HuH-7 (cell line): Measurements from ENCODE around the gene POP5.

Experiments used
- DNase-seq: peaks from one replicate; pipeline ENCODE4 v3.0.0; 2011; ENCODE audit warnings: low spot score

POP5 gene

GRCh38 chr12:120588948-120589930 is 8.0 kb upstream of the POP5 start:
- DNase-seq, result no peak

DNA sequence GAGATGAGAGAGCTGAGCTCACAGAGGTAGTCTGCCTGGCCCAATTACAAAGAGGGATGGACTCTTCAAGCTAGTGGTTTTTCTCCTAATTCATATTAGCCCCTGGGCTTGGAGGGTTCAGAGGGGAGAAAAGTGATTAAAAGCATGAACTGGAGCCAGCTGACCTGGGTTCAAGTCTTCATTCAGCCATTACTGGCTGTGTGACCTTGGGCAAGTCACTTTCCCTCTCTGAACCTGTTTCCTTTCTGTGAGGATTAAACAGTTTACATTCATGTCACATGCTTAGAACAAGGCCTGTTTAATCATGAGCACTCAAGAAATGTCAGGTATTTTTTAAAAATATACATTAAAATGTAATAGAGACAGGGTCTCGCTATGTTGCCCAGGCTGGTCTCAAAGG is 7.2 kb upstream of the POP5 start:
- no peak for DNase-seq

GRCh38 chr12:120586860-120587259 is 5.7 kb upstream of the POP5 start:
- DNase-seq, result no peak

GRCh38 chr12:120586206-120586605 is 5.0 kb upstream of the POP5 start:
- DNase-seq, result no peak

DNA sequence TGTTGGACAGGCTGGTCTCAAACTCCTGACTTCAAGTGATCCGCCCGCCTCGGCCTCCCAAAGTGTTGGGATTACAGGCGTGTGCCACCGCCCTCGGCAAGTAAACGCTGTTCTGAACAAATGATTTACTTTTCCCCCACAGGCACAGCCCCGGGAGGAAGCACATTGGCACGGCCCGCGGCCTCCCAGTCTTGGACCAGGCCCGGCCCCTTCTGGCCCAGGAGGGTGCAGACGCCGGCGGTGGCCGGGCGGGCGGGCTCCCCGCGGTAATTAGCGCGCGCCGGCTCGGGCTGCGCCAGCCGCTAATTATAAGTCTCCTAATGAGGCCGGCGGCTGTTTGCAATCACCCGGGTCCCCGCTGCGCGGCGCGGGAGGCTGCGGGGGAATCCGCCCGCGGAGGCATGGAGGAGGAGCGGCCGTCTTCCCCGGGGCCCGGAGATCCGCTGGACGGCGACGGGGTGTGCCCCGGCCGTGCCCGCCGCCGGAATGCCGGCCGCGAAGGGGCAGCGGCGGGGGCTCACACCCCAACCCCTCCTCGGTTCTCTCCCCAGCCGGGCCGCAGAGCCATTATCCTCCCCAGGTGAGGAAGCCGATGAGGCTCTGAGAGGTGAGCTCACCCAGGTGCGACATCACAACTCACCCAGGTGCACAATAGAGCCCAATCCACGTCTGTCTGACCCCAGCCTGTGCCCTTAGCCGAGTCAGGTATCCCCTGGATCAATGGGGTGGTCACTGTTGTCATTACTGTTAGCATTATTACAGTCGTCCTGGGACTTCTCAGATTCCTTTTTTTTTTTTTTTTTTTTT is 3.3 kb upstream of the POP5 start:
- DNase-seq, result peak; percentile 34

DNA sequence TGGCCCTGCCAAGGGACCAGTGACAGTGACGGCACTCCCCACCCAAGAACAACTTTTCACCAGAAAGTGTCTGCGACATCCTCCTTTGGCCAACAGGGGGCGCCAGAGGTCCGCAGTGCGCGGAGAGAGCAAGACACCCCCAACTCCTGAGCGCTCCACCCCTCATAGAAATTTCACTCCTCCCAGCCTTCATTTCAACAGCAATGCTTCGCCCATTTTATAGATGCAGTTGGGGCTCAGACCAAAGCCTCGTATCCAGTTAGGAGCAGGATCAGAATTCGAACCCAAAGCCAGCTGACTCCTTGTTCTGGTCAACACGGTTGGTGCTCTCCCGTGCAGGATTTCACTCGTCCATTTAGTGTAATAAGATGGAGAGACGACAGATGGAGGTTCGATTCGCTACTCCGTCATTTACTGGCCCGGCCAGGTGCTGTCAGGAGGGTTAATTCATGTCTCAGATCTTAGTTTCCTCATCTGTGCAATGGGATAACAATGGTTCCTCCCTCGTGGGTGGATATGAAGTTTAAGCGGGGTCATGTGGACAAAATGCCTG is 2.4 kb upstream of the POP5 start:
- DNase-seq, result peak; percentile 73

DNA sequence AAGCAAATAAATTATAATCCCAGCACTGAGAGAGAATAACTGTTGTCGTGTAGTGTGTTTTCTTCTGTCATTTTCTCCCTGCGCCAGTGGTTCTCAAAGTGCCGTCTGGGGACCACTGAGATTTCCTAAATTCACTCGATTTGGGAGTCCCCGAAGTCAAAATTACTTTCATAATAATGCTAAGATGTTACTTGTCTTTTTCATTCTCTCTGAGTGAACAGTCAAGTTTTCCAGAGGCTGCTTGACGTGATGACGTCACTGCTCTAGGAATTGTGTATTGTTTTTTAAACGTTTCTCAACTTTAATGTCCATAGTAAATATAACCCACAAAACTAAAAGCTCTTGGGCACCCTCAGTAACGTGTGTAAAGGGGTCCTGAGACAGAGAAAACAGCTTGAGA is 796 bp upstream of the POP5 start:
- DNase-seq, result no peak

DNA sequence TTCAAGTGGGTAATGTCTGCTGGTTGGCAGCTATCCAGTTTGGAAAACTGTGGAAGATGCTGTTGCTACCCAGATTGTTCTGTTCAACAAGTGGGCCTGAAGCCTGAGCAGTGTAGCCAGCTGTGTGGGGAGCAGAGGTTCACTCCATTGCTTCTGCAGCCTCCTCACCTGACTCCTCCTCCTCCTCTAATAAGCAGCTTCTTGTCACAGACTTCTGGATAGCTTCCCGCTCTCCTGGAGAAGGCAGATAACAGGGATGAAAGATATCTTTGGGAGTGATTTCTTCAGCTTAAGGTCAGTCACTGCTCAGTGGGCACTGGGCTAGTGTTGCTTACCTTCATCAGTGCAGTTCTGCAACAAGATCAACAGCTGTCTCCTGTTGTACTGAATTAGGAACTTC is 2.0 kb downstream of the POP5 start:
- no peak for DNase-seq

DNA sequence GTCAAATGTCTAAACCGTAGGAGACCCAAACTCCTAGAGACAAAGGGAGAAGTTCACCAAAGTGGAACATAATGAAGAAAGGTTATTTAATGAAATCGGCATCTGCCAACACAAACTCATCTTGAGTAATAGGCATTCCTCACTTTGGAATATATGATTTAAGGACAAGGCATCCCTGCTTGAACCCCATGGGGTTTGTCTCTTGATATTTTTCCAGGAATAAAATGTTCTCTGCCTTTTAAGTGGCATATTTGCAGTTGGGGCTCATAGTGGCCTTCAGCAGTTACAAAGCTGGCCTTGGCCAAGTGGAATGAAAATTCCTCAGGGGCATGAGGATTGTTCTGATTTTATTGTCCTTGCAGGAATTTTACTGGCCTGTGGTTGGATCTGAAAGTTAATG is 7.1 kb downstream of the POP5 start:
- no peak for DNase-seq

- no peak for DNase-seq
Observed at GRCh38 chr12:120573560-120573959, 7.6 kb downstream of the POP5 start.

- no peak for DNase-seq
Observed at GRCh38 chr12:120571299-120571698, 9.9 kb downstream of the POP5 start.

GRCh38 chr12:120563495-120563894 is 17.7 kb downstream of the POP5 start:
- no peak for DNase-seq

DNA sequence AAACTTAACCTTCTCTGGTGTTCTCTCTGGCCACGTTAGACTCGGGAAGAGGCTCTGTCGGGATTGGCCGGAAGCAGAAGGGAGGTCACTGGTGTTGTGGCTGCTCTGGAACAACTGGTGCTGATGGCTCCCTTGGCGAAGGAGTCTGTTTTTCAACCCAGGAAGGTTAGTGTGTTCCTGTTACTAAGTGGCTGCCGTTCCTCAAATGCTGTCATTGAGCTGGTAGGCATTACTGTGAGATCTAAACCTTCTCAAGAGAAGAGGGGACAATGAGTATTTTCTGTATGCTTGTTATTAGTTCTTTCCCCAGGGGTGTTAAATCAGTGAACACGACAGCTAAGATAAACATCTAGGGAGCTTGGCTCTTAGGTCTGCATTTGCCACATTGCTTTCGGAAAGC is 18.3 kb downstream of the POP5 start:
- no peak for DNase-seq

GRCh38 chr12:120557589-120557988 is 23.6 kb downstream of the POP5 start:
- no peak for DNase-seq

DNA sequence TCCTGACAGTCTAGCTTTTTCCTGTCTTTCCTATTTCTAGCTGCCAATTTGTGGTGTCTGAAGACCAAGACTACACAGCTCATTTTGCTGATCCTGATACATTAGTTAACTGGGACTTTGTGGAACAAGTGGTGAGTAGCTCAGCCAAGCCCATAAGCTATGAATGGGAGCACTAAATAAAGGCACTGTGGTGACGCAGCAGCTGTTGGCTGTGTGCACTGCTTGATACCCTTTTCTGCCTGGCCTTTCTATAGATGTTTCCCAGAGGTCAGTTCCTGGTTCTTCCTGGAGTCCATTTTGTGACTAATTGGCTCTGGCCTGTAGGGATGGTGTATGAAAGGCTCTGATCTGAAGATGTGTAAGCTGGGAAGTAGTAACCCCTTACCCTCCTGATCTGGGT is 26.5 kb downstream of the POP5 start:
- no peak for DNase-seq

- DNase-seq, result no peak
Observed at GRCh38 chr12:120546050-120546386, 35.2 kb downstream of the POP5 start.

GRCh38 chr12:120544691-120545090 is 36.5 kb downstream of the POP5 start:
- DNase-seq, result no peak

- DNase-seq, result no peak
Observed at GRCh38 chr12:120542166-120542565, 39.0 kb downstream of the POP5 start.

DNA sequence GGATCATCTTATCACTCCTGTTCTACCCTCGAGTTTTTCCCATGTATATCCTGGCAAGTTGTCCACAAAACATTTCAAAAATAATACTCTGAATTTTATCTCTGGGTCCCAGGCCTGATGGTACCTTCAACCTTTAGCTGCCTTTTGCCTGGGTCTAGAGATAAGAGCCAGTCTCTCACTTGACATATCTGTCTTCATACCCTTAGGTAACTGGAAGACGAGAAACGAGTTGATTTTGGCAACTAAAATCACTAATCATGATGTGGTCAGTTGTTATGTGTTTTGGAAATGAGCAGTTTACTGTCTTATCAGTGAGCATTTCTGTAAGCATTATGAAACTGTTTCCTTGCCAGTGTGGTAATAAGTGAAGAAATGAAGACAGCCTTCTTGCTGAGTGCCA is 40.8 kb downstream of the POP5 start:
- no peak for DNase-seq

- no peak for DNase-seq
Observed at GRCh38 chr12:120539303-120539702, 41.9 kb downstream of the POP5 start.

GRCh38 chr12:120538281-120539156 is 42.7 kb downstream of the POP5 start:
- peak; percentile 53 for DNase-seq

DNA sequence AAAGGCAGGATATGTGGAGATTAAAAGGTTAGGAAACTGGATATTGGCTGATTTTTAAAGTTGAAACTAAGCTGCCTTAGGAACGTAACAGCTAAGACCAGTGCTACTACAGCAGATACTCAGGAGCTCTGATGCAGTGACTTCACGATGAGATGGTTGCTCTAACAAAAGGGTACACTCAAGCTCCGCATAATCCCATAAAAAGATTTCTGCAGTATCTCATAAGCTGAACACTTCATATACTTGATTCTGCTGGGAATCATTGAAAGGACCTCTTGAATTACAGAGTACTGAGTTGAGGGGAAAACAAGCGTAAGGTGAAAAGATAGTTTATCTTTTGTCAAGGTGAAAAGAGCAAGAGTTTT is 43.4 kb downstream of the POP5 start:
- no peak for DNase-seq
